ENCODE measurements around the gene NEAT1. TPM values are rescaled to one million over a fixed set of nuclear protein-coding genes. Genes with fewer than 3 reads are reported as not detected.
A peak's percentile ranks its signal among the peaks of the same experiment; 100 is the strongest.
"Not testable (repeated sequence)": the region's sequence is repeated elsewhere in the genome, so short reads cannot be mapped to it uniquely, and the experiment has no call there.

Gene NEAT1
- total and polyA plus RNA-seq, 9 of the 15 experiments (the other 6 are each of a cell fraction or from before 2014, with no cell fraction given): 20.1 to 389 (median 62.8) TPM

DNA sequence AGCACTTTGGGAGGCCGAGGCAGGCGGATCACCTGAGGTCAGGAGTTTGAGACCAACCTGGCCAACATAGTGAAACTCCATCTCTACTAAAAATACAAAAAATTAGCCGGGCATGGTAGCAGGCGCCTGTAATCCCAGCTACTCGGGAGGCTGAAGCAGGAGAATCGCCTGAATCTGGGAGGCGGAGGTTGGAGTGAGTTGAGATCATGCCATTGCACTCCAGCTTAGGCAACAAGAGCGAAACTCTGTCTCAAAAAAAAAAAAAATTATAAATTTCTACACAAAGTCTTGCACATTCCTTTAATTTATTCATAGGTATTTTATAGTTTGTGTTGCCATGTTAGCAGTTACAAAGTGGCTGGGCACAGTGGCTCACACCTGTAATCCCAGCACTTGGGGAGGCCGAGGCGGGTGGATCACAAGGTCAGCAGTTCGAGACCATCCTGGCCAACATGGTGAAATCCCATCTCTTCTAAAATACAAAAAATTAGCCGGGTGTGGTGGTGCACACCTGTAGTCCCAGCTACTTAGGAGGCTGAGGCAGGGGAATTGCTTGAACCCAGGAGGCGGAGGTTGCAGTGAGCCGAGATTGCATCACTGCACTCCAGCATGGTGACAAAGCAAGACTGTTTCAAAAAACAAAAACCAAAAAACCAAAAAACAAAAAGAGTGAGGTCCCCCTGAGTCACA, 50.1 kb downstream of the NEAT1 start:
- H3K4me2 ChIP-seq (ENCODE audit: insufficient read depth, low read length): peak overlapping the region; percentile 95
- ChIA-PET CTCF (ENCODE audit: low intra/inter-chr PET ratio) (interaction anchor here (0.6 to 1.2 kb wide), 2 partner anchors 38 to 88 kb away, joined by 4 to 6 read pairs; no protein-coding TSS in a partner anchor), POLR2A (interaction anchor here (0.7 to 26.0 kb wide), 14 partner anchors 9 to 236 kb away, joined by 3 to 2118 read pairs (median 7); partner anchors contain the start of genes MALAT1, NEAT1, SCYL1 and SLC25A45)
- H3K9me1 ChIP-seq (ENCODE audit: control insufficient read depth, insufficient read depth, low read length); ATAC-seq; H3K27me3 ChIP-seq (ENCODE audit: control insufficient read depth in 2 of 2, insufficient read depth in 2 of 2, low read length in 2 of 2); BruUV-seq (replicated peaks); FAIRE-seq; H3K36me3 ChIP-seq (ENCODE audit: control insufficient read depth, insufficient read depth, low read length); H2AFZ ChIP-seq (ENCODE audit: low read depth, low read length); DNase-seq (ENCODE audit: extremely low read depth in 1 of 4, low spot score in 3 of 4); H3K9me3 ChIP-seq (replicated peaks; ENCODE audit: control insufficient read depth, insufficient read depth, low read depth, low read length); H4K20me1 ChIP-seq (replicated peaks; ENCODE audit: control insufficient read depth, insufficient read depth, low read length); TF ChIP-seq ZNF740 (CRISPR knock-in tag; IDR thresholded peaks at IDR 0.05): not testable (repeated sequence)
- in situ Hi-C loops (cut with MboI): loop anchor here (5.0 kb wide), 1 partner anchor 35 kb away; no protein-coding TSS in a partner anchor
- intact Hi-C loops (cut with micrococcal nuclease): loop anchor here (1.0 to 5.0 kb wide), 2 partner anchors 25 to 100 kb away; partner anchors contain the start of genes FAM89B and ZNRD2
- WGBS (ENCODE audit: insufficient coverage, low coverage, missing lambda C conversion rate): 39% methylated on average over 12 of the region's 14 CpGs
- peak overlapping the region; percentile 12 for H3K4me3 ChIP-seq
- H3K27ac ChIP-seq (ENCODE audit: extremely low read depth, low read depth, low read length): peak overlapping the region; percentile 96
- peaks cover 79% of the 10 kb centered on the region for H3K79me2 ChIP-seq (ENCODE audit: control insufficient read depth, insufficient read depth, low read length)
- peaks cover 37 to 62% of the 10 kb centered on the region in 2 experiments for H3K4me1 ChIP-seq (replicated peaks in 1 of 2; ENCODE audit: control insufficient read depth in 2 of 2, insufficient read depth in 2 of 2, low read length in 2 of 2)
- peak overlapping the region in 1 of 2 experiments; percentile 93; a peak in 2 of 4 replicates for H3K9ac ChIP-seq (ENCODE audit: insufficient read depth in 1 of 2, low read depth in 2 of 2, low read length in 2 of 2)
- TF ChIP-seq CEBPG (CRISPR knock-in tag; IDR thresholded peaks at IDR 0.05) (peak; percentile 67; the same call in 1 of the 2 replicates), CEBPG (tag; conservative IDR thresholded peaks at IDR 0.05 in 1 of 2, IDR thresholded peaks at IDR 0.05 in 1 of 2) (peak; percentile 51 to 55; a peak in 3 of 4 replicates), C11orf30 (IDR thresholded peaks at IDR 0.05; ENCODE audit: low read depth) (peak; percentile 36; the same call in 1 of the 2 replicates), IRF9 (tag; IDR thresholded peaks at IDR 0.05) (0 out of 2 replicates have a peak, but pooled peaks have one; percentile 51), ZNF740 (tag; IDR thresholded peaks at IDR 0.05) (0 out of 4 replicates have a peak, but pooled peaks of 1 of the 2 experiments have one; percentile 47), BCOR (IDR thresholded peaks at IDR 0.05) (peak; percentile 62; the same call in 1 of the 2 replicates), ZNF644 (tag; IDR thresholded peaks at IDR 0.05; ENCODE audit: low read depth) (0 out of 2 replicates have a peak, but pooled peaks have one; percentile 5), HDAC1 (IDR thresholded peaks at IDR 0.05) (peak in 1 of 2 experiments; percentile 31; a peak in 2 of 4 replicates), MTA1 (IDR thresholded peaks at IDR 0.05; ENCODE audit: borderline replicate concordance) (0 out of 2 replicates have a peak, but pooled peaks have one; percentile 33)
- TF ChIP-seq, protein P1, sequence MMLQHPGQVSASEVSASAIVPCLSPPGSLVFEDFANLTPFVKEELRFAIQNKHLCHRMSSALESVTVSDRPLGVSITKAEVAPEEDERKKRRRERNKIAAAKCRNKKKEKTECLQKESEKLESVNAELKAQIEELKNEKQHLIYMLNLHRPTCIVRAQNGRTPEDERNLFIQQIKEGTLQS (IDR thresholded peaks at IDR 0.05): peak; percentile 90
- TF ChIP-seq, protein P1 (CRISPR knock-in tag; conservative IDR thresholded peaks at IDR 0.05): not testable (repeated sequence)
- TF ChIP-seq, protein P2, sequence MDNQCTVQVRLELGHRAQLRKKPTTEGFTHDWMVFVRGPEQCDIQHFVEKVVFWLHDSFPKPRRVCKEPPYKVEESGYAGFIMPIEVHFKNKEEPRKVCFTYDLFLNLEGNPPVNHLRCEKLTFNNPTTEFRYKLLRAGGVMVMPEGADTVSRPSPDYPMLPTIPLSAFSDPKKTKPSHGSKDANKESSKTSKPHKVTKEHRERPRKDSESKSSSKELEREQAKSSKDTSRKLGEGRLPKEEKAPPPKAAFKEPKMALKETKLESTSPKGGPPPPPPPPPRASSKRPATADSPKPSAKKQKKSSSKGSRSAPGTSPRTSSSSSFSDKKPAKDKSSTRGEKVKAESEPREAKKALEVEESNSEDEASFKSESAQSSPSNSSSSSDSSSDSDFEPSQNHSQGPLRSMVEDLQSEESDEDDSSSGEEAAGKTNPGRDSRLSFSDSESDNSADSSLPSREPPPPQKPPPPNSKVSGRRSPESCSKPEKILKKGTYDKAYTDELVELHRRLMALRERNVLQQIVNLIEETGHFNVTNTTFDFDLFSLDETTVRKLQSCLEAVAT (IDR thresholded peaks at IDR 0.05): peak in 1 of 2 experiments; percentile 3; a peak in 1 of 4 replicates

All from K562 (cell line).